Measurements from ENCODE around the gene PSMB3.

DNA sequence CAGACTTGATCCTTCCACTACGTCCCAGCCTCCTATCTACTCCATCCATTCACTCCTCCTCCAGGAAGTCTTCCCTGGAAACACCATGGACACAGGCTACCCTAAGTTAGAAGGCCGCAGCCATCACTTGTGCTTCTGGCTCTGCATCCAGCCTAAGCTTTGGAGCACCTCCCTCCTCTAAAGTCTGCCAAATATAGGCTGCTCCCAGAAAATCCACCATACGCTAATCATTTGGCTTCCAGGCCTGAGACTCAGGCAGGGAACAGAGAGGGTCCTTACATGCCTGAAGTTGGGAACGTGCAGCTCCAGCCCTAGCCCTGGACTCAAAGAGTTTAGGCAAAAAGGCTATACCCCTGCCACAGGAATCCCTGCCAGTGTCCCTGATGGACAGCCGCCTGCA, 11.1 kb upstream of the PSMB3 start:
- TF ChIP-seq GATA2 (IDR thresholded peaks at IDR 0.05; ENCODE audit: low read depth, low read length) (no peak), GATA3 (IDR thresholded peaks at IDR 0.05; ENCODE audit: low read depth, low read length) (no peak)
